DMS79 treated with DMSO at 0.1 percent for 48 hours (cell line): ENCODE data around the gene FILIP1L.

Source experiments
- DNase-seq: peaks from one replicate; lab custom pipeline; 2025; lab: John Stamatoyannopoulos, UW

Gene FILIP1L

GRCh38 chr3:99795573-99795972, 318.7 kb downstream of the FILIP1L start:
- DNase-seq, result no peak

- DNase-seq, result no peak
Measured at GRCh38 chr3:99794485-99794884, 319.8 kb downstream of the FILIP1L start.

GRCh38 chr3:99789011-99789721, 325.1 kb downstream of the FILIP1L start:
- DNase-seq, result no peak
